ENCODE measurements around the gene UBAC2.
"Not testable (repeated sequence)": the region's sequence is repeated elsewhere in the genome, so short reads cannot be mapped to it uniquely, and the experiment has no call there.

The UBAC2 gene

DNA sequence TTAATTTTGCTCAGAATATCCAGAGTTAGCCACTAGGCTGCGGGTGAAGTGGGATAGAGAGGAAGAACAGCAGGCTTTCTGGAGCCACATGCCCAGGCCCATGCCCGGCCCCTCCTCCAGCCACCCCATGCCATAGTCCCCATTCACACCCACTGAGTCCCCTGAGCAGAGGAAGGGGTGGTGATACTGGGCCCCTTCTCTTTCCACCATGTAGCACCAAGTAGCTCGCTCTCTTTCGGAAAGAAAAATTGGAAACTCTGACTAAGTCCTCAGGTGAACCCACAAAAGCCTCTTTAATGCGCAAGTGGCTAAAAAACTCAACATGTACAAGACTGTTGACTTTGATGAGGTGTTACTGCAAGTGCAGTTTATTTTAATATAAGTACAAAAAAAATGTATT lies 183.3 kb downstream of the UBAC2 start:
- no peak for DNase-seq

DNA sequence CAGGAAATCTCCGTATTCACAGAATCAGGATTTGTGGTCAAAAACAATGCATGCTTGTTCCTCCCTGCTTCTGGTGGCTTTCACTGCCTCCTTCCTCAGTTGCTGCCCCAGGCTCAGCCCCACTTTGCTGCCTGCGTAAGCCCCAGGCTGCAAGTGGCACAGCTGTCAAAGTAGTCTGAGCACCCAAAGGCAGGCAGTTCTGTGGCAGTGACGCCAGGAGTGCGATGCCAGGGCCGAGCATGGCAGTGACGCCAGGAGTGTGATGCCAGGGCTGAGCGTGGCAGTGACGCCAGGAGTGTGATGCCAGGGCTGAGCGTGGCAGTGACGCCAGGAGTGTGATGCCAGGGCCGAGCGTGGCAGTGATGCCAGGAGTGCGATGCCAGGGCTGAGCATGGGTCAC lies 183.8 kb downstream of the UBAC2 start:
- no peak for DNase-seq

- DNase-seq: no peak
Measured at GRCh38 chr13:99385161-99385560, 184.5 kb downstream of the UBAC2 start.

- no peak for DNase-seq
Measured at GRCh38 chr13:99385940-99386339, 185.3 kb downstream of the UBAC2 start.

DNA sequence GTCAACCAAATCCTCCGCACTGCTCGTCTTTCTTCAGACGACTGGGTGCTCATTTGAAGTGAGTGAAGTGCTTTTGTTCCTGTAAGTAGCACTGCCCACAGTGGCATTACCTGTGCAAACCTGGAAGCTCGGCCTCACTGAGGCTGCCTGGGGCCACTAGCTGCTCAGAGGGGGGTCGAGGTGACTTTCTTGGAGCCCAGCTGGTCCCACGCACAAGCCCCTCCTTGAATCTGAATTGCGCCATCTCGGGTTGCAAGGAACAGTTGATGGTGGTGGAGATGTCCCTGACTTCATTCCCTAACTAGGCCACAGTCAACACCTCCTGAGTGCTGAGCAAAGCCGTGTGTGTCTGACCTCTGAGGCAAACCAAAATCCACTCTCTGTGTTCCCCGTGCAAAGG lies 185.8 kb downstream of the UBAC2 start:
- no peak for DNase-seq

GRCh38 chr13:99386911-99387788 lies 186.5 kb downstream of the UBAC2 start:
- DNase-seq: no peak

DNA sequence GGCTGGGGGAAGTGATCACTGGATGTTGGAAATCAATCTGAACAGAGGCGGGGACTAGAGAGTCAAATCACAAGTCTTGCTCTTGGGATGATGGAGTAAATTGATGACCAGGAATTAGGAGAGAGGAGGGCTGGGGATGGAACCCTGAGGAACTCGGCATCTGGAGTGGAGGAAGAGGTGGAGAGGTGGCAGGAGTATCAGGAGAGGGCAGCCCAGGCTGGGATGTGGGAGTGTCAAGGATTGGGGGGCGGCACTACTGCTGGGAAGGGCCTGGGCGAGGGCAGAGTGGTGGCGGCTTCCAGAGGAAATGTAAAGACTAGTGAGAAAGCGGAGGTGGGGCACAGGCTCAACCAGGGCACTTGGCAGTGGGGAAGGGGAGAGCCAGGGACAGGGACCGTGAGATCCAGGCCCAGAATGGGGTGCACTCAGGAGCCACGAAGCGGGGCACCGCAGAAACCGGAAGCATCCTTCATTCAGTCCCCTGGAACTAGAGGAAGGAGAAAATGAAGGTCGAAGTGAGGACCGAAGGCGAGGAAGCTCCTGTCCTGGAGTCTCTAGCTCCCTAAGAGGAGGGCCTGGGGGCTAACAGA lies 187.8 kb downstream of the UBAC2 start:
- DNase-seq: no peak

- DNase-seq: not testable (repeated sequence)
Measured at GRCh38 chr13:99389094-99389493, 188.4 kb downstream of the UBAC2 start.

- DNase-seq: no peak
Measured at GRCh38 chr13:99389520-99390304, 189.1 kb downstream of the UBAC2 start.

- DNase-seq: no peak
Measured at GRCh38 chr13:99390601-99391000, 189.9 kb downstream of the UBAC2 start.

- peak; percentile 27 for DNase-seq
Measured at GRCh38 chr13:99391781-99392469, 191.3 kb downstream of the UBAC2 start.

GRCh38 chr13:99392470-99393135 lies 191.9 kb downstream of the UBAC2 start:
- DNase-seq: peak; percentile 31

DNA sequence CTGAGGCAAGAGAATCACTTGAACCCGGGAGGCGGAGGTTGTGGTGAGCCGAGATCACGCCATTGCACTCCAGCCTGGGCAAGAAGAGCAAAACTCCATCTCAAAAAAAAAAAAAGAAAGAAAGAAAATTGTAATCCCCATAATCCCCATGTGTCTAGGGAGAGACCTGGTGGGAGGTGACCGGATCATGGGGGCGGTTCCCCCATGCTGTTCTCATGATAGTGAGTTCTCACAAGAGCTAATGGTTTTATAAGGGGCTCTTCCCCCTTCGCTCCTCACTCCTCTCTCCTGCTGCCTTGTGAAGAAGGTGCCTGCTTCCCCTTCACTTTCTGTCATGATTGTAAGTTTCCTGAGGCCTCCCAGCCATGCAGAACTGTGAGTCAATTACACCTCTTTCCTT lies 192.7 kb downstream of the UBAC2 start:
- not testable (repeated sequence) for DNase-seq

- DNase-seq: peak; percentile 24
Measured at GRCh38 chr13:99393791-99394735, 193.4 kb downstream of the UBAC2 start.

DNA sequence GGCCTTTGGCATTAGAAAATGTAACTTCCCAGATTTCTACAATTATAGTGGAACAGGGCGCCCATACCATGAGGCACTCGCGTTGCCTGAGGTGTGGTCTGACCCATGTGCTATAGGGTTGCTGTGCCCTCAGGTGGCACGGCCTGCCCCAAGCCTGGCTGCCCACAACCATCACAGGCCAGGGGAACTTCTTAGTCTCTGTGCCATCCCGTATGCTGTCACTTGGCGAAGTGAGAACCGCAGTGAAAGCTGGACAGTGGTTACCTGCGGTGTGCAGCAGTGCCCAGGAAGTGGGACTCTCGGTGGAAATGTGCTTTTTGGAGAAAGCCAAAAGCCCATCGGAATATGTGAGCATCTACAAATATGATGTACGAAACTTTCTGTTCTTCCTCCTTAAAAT lies 194.8 kb downstream of the UBAC2 start:
- no peak for DNase-seq

- no peak for DNase-seq
Measured at GRCh38 chr13:99396446-99396845, 195.8 kb downstream of the UBAC2 start.

GRCh38 chr13:99398071-99398470 lies 197.4 kb downstream of the UBAC2 start:
- no peak for DNase-seq

- DNase-seq: no peak
Measured at GRCh38 chr13:99398916-99399622, 198.4 kb downstream of the UBAC2 start.

- no peak for DNase-seq
Measured at GRCh38 chr13:99399623-99399974, 198.9 kb downstream of the UBAC2 start.

DNA sequence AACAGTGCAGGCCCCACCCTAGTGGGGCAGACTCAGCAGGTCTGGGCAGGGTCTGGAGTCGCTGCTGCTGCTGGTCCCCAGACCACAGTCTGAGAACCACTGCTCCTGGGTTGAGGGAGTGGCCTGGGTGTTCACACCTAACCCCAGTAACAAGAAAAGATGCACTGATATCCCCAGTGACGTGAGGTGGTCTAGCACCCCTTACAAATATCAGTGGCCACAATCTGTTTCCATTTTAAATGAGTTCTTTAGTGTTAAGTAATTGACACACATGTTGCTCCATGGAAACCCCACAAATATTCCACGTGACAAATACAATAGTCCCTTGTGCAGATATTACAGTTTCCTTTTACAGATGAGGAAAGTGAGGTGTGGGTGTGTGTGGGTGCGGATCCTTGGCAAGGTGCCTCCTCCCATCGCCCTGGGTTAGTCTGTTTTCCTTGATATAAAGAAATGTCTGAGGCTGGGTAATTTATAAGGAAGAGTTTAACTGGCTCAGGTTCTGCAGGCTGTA lies 202.9 kb downstream of the UBAC2 start:
- no peak for DNase-seq

All from right forelimb (tissue), 1 donor.